SHP77 (cell line): ENCODE results near the gene PTF1A.
A peak's percentile ranks its signal among the peaks of the same experiment; 100 is the strongest.

ENCODE experiments used
- DNase-seq, 2 experiments: peaks; one replicate each; lab custom pipeline; 2025; lab: John Stamatoyannopoulos, UW

The PTF1A gene, protein sequence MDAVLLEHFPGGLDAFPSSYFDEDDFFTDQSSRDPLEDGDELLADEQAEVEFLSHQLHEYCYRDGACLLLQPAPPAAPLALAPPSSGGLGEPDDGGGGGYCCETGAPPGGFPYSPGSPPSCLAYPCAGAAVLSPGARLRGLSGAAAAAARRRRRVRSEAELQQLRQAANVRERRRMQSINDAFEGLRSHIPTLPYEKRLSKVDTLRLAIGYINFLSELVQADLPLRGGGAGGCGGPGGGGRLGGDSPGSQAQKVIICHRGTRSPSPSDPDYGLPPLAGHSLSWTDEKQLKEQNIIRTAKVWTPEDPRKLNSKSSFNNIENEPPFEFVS

DNA sequence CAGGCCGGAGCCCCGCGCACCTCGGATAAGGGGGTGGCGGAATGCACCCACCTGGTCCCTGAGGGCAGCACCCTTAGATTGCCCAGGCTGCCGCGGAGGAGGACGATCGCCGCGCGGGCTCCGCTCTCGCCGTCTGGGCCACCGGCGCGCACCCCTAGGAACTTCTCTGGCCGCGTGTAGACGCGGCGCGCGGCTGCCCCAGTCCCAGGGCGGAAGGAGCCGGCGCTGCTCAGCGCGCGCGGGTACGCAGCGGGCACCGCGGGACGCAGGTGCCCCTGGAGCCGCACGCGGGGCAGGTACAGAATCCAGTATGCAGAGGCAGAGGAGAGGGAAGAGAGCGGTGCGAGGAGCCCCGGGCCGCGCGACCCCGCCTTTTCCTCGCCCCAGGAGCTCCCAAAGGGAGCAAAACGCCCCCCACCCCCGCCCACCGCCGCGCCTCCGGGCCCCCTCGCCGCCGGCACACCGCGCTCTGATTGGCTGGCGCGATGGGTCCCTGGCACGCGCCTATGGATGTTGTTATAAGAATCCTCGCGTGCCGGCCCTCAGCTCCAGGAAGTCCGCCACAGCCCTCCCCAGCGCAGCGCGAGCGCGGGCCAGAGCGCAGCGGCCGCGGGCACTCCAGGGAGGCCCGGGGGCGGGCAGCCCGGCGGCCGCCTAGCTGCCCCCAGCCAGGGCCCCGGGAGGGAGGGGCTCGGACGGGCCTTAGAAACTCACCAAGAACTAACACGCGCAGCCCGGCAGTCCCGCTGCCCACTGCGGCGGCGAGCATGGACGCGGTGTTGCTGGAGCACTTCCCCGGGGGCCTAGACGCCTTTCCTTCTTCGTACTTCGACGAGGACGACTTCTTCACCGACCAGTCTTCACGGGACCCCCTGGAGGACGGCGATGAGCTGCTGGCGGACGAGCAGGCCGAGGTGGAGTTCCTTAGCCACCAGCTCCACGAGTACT is at the start of gene PTF1A:
Gene PTF1A (plus strand): TSS at position 549 of the 948 bp plus-strand sequence. CDS start 219 bp downstream, at position 768.
- no peak for DNase-seq

DNA sequence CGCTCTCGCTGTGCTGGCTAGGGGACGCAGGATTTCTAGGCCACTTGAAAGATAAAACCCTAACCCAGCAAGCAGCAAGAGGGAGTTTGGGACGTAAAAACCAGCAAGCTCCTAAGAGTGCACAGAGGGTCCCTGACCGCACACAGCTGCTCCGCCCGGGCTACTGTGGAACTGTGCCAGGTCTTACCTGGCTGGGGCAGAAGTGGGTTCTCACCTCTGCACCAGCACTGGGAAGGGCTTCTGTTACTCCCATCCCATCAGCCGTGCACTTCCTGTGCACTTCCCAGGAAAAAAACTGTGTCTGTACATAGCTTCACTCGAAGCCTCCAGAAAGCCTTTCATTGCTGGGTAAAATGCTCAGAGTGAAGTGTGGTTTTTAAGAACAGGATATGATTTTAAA is 45.9 kb upstream of the PTF1A start:
- no peak for DNase-seq

DNA sequence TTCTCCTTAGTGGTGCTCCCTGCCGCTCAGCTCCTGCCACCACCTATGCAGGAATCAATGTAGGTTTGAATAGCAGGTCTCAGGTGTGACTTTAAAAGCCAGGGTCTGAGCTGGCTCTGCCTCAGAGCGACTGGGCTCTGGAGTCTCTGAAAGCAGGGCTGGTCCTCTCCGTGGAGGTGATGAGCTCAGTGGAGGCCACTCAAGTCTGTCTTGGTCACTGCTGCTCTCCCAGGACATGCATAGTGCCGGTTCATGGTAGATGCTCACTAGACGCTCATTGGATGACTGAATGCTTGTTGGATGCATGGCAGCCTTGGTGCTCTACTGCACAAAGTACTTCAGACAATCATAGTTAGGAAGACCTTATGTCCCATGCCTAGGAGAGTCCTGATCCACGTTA is 45.1 kb upstream of the PTF1A start:
- DNase-seq: no peak

DNA sequence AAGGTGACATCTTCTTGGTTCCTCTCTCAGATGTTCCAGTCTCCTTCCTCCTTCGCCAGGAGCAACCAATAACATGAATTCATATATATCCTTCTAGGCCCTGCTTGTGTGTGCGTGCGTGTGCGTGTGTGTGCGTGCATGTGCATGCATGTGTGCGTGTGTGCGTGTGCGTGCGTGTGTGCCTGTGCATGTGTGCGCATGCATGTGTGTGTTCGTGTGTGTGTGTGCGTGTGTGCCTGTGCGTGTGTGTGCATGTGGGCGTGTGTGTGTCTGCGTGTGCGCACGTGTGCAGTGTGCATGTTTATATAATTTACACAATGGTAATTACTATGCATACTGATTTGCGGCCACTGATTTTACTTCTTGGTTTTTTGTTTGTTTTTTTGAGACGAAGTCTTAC is 43.9 kb upstream of the PTF1A start:
- DNase-seq: no peak

DNA sequence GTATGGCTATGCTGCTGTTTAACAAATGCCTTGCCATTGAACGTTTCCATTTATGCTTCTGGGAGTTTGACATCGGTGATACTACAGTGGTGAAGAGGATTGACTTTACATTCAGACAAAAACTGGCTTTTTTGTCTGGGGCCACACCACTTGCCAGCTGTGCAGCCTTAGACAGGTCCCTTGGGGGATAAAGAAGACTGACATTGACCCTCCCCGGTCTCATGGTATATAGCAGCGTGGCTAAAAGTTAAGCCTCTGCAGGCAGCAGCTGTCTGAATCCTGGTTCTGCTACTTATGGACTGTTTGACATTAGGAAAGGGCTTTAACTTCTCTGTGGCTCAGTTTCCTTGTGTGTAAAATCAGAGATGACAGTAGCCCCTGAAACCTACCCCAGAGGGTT is 42.0 kb upstream of the PTF1A start:
- DNase-seq: no peak

DNA sequence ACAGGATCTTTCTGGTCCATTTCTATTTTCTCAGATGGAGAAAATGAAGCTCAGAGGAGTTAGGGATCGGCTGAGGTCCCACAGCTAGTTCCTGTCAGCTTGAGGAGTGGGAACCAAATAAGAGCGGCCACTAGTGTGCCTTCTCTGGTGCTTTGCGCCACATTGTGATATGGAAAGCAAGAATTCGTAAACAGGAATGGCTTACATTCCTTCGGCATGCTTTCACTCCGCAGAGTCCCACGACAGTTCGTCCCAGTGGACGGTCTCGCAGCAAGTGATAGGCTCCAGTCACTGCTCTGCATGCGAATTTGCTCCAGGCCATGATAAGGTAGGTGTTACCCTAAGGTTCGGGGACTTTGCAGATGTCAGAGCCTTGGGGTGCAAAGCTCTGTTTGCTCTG is 41.5 kb upstream of the PTF1A start:
- no peak for DNase-seq

DNA sequence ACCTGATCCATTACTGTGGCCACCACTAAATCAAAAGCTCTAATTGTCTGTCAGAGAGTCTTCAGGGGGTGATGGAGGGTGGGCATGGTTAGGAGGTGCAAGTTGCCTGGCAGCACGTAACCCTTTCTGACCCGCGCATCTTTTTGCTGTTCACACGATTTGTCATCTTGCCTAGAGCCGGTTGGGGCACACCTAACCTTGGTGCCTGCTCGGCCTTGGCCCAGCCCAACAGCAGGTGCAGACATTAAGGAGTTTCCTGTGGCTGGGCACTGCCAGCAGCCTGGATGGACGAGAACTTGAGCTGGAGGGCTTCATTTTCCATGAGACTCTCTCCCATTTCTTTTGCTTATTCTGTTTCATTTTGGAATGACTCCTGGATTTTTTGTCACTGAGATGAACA is 41.0 kb upstream of the PTF1A start:
- no peak for DNase-seq

DNA sequence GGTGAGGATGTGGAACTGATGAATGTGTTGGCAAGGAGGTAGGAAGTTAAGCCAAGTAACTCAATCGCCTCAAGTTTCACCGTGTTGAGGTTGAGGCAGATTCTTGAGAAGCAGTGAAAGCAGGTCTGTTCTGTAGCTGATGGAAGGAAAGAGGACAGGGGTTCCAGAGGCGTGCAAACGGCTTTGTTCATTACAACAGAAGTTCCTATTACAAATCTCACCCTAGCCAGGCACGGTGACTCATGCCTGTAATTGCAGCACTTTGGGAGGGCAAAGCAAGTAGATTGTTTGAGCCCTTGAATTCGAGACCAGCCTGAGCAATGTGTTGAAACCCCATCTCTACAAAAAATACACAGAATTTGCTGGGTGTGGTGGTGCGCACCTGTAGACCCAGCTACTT is 36.9 kb upstream of the PTF1A start:
- DNase-seq: no peak

DNA sequence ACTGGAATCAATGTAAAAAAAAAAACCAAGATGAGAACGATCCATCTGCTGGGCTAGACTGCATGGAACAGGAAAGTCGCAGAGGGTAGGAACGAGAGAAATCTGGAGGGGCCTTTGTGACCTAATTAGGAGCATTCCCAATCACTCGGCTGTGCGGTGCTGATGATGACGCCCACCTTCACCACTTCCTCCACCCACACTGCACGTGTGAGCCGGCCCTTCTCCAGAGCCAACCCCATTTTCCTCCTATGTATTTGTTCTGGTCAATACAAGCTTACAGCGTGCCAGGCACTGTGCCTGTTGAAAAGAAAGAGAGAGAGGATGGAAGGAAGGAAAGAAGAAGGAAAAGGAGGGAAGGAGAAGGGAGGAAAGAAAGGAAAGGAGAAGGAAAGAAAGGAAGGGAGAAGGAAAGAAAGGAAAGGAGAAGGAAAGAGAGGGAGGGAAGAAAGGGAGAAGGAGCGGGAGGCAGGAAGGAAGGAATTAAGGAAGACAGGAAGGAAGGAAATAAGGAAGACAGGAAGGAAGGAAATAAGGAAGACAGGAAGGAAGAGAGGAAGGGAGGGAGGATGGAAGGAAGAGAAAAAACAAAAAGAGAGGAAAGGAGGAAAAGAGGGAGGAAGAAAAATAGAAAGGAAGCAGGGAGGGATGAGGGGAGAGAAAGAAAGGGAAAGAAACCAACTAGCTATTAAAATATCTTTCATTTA is 35.5 kb upstream of the PTF1A start:
- DNase-seq: no peak

DNA sequence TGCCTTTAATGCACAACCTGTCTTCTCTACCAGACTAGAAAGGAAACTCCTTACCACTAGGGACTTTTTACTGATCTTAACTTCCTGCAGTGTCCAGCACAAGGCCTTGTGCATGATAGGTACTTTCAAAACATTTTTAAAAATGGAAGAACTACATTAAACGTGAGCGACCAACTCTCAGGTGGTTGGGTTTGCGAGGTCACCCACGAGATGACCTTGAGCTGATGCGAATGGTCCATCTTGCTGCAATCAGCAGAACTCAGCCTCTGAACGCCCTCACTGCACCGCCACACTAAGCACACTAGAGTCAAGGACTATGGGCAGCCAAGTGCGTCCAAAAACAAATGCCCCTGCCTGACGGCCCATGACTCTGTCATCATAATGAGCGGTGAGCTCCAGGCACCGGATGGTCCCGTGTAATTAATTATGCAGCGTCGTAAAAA is 34.9 kb upstream of the PTF1A start:
- DNase-seq: no peak

DNA sequence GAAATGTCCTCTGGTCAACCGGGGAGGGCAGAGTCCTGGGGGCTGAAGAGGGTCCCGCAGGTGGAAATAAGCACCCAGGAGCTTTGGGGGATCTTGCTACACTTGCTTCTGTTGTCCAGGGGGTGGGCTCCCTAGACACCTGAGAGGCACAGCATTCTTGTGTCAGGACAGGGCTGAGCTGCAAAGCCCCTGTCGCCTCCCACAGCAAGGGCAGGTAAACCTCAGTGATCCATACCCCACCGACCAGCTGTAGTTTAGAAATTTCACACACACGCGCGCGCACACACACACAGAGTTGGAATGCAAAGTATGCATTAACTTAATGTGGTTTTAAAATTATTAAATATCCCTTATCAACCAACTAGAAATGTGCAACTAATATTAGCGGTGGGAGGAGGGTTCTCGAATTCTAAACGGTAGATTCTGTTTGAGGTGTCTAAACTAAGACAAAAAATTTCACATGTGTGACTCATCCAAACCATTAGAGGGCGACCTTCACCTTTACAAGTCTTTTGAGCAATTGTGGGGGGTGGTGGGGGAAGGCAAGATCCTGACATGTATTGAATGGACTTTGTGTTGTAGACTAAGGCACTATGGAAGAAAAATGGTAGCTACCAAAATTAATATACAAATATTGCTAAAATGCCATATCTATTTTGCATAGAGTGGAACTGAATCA is 34.3 kb upstream of the PTF1A start:
- DNase-seq: peak; percentile 70 to 77

DNA sequence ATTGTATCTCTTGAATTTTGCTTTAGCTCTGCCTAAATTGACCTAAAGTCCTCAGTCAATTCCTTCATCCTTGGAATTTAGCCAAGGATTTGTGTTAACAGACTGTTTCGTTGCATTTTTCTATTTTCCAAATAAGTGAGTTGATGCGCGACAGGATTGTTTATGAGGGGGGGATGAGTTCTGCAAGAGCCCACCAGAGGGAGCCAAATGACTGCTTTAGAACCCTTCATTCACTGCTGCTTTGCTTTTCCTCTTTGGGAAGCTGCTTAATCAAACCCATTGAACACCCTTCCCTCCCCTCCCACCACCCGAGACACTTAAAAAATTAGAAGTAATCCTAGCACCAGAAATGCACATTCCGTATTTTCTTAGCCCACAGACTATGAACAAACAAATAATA is 33.7 kb upstream of the PTF1A start:
- peak; percentile 42 to 70 for DNase-seq

DNA sequence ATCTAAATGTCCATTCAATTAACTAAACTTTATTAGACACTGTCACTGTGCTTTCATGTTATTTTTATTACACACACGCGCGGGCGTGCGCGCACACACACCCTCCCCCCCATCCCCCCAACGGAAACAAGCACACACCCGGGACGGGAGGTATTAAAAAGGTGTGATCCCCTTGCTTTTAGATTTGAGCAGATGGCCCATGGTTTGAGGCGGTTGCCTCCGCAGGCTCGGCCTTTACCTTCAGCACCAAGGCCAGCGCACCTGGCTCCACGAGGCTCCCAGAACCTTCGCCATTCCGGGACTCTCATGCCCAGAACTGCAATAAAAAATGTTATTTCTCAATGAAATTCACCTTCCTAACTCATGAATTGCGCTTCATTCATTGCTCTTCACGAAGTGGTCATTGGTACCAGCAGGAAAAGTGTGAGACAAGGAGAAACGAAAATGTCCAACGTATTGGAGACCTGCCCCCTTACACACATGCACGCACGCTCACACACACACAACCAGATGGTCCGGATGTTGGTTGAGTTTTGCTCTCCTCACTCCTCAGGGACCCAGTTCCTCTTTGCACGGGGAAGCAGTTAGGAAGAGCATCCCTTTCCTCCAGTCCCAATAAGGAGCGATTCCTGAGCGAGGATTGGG is 20.8 kb upstream of the PTF1A start:
- no peak for DNase-seq

DNA sequence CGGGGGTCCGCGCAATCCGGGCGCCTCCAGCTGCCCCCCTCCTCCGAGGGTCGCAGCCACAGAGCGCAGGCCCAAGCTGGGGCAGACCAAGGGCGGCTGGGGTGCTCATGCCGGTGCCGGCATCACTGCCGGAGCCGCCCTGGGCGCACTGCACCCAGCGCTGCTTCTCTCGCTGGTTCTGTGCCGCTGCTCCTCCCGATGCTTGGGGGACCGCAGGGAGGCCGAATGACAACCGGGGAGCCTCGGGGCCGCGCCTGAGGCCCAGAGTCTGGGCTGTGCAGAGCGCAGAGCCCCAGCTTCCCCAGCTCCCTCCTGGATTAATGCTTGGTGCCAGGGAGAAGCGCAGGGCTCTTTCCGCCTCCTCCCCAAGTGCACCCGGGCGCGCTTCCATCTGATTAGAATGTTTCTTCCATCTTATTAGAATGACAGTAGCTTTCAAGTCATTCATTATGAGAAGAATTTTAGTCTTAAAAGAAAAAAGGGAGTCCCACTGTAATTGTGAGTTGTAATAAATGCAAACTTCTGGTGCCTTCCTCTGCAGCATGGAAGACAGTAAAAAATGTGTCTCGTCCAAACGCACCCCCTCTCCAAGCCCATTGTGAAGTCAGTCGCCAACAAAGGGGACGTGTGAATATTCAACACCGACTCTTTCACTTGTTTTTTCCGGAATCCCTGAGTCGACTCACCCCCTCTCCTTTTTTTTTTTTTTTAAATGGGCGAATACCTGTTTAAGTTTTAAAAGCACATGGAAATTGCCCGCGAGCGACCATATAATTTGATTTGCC is 19.5 kb upstream of the PTF1A start:
- no peak for DNase-seq

DNA sequence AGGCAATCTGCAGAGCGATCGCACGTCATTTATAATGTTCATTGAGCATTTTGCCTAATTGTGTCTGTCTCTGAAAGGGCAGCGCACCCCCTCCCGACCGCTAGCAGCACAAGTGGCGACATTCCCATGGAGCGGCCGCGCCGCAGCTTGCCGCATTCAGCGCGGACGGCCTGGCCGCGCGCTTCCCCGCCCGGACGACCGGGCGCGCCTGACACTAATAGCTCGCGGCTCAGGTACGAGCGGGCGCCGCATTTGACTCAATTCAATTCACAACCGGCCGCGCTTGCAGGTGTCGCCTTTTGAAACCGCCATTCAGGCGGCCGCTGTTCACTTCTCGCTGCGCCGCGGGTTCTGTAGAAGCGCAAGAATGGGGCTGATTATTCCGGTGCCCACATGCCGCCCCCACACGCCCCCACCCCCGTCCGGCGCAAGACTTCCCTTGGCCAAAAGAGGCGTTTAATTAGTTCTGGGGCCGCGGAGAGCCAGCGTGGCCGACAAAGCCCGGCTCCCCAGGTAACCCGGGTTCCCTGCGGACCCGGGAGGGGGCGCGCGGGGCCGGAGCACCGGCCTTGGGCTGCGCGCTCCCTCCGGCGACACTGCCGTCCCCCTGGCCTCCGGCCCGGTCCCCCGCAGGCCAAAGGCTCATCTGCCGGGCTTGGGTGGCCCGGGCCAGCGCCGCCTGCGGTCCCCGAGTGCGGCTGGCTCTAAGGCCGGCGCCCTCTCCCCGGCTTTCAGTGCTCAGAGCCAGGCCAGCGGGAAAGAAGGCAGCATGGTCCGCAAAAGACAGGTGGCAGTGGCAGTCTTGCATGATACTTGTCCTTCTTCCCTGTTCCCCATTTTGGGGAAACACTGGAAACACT is 18.7 kb upstream of the PTF1A start:
- no peak for DNase-seq

DNA sequence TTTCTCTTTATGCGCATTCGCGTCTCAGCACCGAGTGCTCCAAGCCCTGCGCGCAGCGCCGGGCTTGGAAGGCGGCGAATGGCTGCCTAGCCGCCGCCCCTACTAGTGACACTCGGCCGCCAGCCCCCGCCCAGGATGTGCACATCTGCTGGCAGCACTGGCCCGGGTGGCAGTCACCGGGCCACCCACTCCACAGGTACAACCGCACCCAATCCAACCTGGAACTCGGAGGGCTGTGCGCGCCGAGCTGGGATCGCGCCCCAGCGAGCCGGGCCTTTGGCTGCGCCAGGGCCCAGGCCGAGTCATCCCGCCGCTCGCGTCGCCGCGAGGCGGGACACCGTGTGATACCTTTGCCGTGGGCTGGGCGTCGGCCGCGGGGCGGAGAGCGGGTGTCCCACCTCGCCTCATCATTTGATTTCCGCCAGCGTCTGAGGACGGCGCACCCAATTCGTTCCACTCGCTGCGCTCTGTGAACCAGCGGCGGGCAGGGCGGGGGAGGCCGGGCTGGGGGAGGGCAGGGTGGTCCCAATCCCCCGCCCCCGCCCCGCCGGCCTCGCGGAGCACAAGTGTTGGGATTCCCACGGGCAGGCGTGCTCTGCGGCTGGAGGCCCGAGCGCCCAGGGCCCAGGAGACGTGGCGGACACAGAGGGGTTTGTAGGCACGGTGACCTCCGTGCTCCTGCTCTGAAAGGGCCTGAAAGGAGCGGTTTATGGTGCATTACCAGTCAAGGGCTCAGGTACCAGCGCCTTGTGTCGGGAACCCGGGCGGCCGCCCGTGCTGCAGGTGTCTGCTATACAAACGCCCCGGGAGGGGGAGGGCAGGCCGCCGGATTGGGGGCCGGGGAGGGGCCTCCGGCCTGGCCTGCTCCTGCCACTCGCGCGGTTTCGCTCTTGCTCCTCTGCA is 17.8 kb upstream of the PTF1A start:
- DNase-seq: no peak

DNA sequence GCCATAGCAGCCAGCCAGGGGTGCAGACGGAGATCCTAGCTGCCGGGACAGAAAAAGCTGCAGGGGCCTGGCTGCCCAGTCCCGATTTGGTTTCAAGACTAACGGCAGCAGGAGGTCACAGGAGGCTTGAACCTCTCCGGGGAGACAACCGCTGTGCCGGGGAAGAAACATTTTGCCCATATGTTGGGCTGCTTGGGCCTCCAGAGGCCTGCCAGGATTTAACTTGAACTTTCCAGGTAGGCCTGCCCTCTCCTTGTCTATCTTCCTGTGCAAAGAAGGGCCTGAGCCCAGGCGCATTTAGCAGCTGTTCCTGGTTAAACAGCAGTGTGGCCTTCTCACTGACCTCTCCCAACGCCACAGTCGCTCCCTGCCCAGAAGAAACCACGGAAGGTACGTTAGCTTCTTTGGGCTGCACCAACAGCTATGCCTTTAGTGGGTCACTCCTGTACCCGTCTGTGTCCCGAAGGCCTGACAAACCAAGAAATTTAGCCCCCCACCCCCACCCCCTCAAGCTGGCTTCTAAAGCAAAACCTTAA is 17.1 kb upstream of the PTF1A start:
- no peak for DNase-seq

DNA sequence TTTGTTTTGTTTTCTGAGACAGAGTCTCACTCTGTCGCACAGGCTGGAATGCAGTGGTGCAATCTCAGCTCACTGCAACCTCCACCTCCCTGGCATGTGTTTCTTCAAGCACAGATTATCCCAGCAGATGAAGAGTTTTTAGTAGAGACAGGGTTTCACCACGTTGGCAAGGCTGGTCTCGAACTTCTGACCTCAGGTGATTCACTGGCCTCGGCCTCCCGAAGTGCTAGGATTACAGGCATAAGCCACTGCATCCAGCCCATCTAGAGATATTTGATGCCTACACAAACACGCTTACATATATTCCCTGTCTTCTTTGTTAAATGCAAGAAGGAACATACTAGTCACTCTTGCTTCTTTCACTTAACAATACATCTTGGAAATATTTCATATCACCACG is 5.9 kb upstream of the PTF1A start:
- no peak for DNase-seq
